H1 (cell line): ENCODE results near the gene AKAP12. TPM values are rescaled to one million over a fixed set of nuclear protein-coding genes. Genes with fewer than 3 reads are reported as not detected.

Experiments used
- CTCF ChIA-PET: fragments of 300-600 bp; sonication (Branson Sonifier 250); formaldehyde crosslinking; loops from one replicate; lab custom pipeline; 2021; ENCODE audit not compliant: partially characterized antibody; lab: Charles Lee
- POLR2A ChIA-PET: fragments of 300-600 bp; sonication (Branson Sonifier 250); formaldehyde crosslinking; loops from one replicate; lab custom pipeline; 2021; ENCODE audit warnings: inconsistent platforms; ENCODE audit not compliant: partially characterized antibody; lab: Charles Lee
- DNase-seq, 2 experiments: peaks; one replicate each; pipeline versions ENCODE4 v3.0.0 to v3.0.0-alpha.2; 2010 to 2022; ENCODE audit warnings: low spot score in 2 of 2, low read depth in 1 of 2, mixed read lengths in 1 of 2
- FAIRE-seq: peaks from 2 replicates; lab custom pipeline; 2011; peaks lifted over from hg19 to GRCh38; lab: Jason Lieb, UNC
- H2AFZ ChIP-seq: 2 replicates; pipeline ENCODE4 v1.8.1; 2012; ENCODE audit warnings: low read length, inconsistent platforms
- H2AK5ac ChIP-seq: 2 replicates; pipeline ENCODE4 v1.6.1; 2013; ENCODE audit warnings: low read depth, low read length
- H2BK120ac ChIP-seq: replicated peaks from 2 replicates; pipeline ENCODE3; 2013; ENCODE audit warnings: low read depth, low read length, inconsistent platforms
- H2BK12ac ChIP-seq: 2 replicates; pipeline ENCODE4 v1.6.1; 2013; ENCODE audit warnings: low read depth, low read length
- H2BK15ac ChIP-seq: 2 replicates; pipeline ENCODE4 v1.6.1; 2013; ENCODE audit warnings: low read length
- H2BK20ac ChIP-seq: 2 replicates; pipeline ENCODE4 v1.6.1; 2013; ENCODE audit warnings: low read length
- H2BK5ac ChIP-seq: 2 replicates; pipeline ENCODE4 v1.6.1; 2013; ENCODE audit warnings: low read depth, low read length
- H3K14ac ChIP-seq: 2 replicates; pipeline ENCODE4 v1.6.1; 2013; ENCODE audit warnings: inconsistent platforms; ENCODE audit not compliant: insufficient read length
- H3K18ac ChIP-seq: 2 replicates; pipeline ENCODE4 v1.6.1; 2013; ENCODE audit warnings: low read length; ENCODE audit errors: extremely low read depth
- H3K23ac ChIP-seq: 2 replicates; pipeline ENCODE4 v1.6.1; 2013; ENCODE audit warnings: inconsistent platforms; ENCODE audit not compliant: insufficient read length
- H3K23me2 ChIP-seq: 2 replicates; pipeline ENCODE4 v1.6.1; 2013; ENCODE audit warnings: low read depth, low read length
- H3K27ac ChIP-seq: 2 replicates; pipeline ENCODE4 v1.6.1; 2011; ENCODE audit warnings: low read depth, low read length, inconsistent platforms
- H3K27me3 ChIP-seq, 4 experiments: replicated peaks in 1 of 4; 1 replicate in 1 of 4; 2 replicates in 3 of 4; pipeline versions ENCODE4 v1.6.1 to v1.8.1; 2011 to 2013; ENCODE audit warnings: low read length in 3 of 4, mild to moderate bottlenecking in 3 of 4, inconsistent platforms in 2 of 4, mixed read lengths in 2 of 4, moderate library complexity in 1 of 4; ENCODE audit not compliant: control insufficient read depth in 3 of 4, insufficient read depth in 3 of 4; ENCODE audit errors: extremely low read depth in 1 of 4
- H3K36me3 ChIP-seq, 4 experiments: 2 replicates each; pipeline versions ENCODE4 v1.6.1 to v1.8.1; 2011 to 2013; ENCODE audit warnings: mild to moderate bottlenecking in 4 of 4, low read length in 3 of 4, moderate library complexity in 2 of 4, control low read depth in 1 of 4, inconsistent platforms in 1 of 4; ENCODE audit not compliant: insufficient read depth in 4 of 4, control insufficient read depth in 2 of 4
- H3K4ac ChIP-seq: replicated peaks from 2 replicates; pipeline ENCODE3; 2013; ENCODE audit warnings: low read length, low read depth, mixed read lengths, inconsistent platforms; ENCODE audit not compliant: insufficient read length
- H3K4me1 ChIP-seq, 4 experiments: replicated peaks in 1 of 4; 1 replicate in 1 of 4; 2 replicates in 3 of 4; pipeline versions ENCODE4 v1.6.1 to v1.8.1; 2011 to 2013; ENCODE audit warnings: low read length in 3 of 4, inconsistent platforms in 2 of 4, mixed read lengths in 1 of 4; ENCODE audit not compliant: insufficient read depth in 4 of 4, control insufficient read depth in 3 of 4
- H3K4me2 ChIP-seq, 2 experiments: 2 replicates each; pipeline versions ENCODE4 v1.6.1 to v1.8.1; 2011 to 2013; ENCODE audit warnings: low read depth in 2 of 2, low read length in 2 of 2, control low read depth in 1 of 2, inconsistent platforms in 1 of 2, mild to moderate bottlenecking in 1 of 2; ENCODE audit not compliant: insufficient read depth in 1 of 2
- H3K4me3 ChIP-seq, 4 experiments: fragments of 200-600, 300-600 bp in 1 of 4; sonication (generic), shearing (Covaris generic), sonication (Bioruptor Twin) in 1 of 4; 2 replicates each; pipeline versions ENCODE4 v1.5.1 to v1.8.1; 2011 to 2016; ENCODE audit warnings: low read length in 4 of 4, low read depth in 3 of 4, control low read depth in 2 of 4, inconsistent platforms in 2 of 4, mild to moderate bottlenecking in 2 of 4, mixed read lengths in 1 of 4, moderate library complexity in 1 of 4; ENCODE audit not compliant: insufficient read depth in 2 of 4; ENCODE audit errors: extremely low read depth in 1 of 4
- H3K56ac ChIP-seq: replicated peaks from 2 replicates; pipeline ENCODE3; 2013; ENCODE audit warnings: low read depth, mild to moderate bottlenecking, mixed read lengths, low read length, inconsistent platforms; ENCODE audit not compliant: insufficient read length
- H3K79me1 ChIP-seq: 2 replicates; pipeline ENCODE4 v1.6.1; 2013; ENCODE audit warnings: low read depth, low read length, control low read depth
- H3K79me2 ChIP-seq, 2 experiments: 2 replicates each; pipeline versions ENCODE4 v1.6.1 to v1.8.1; 2012 to 2013; ENCODE audit warnings: low read length in 2 of 2, mild to moderate bottlenecking in 2 of 2, inconsistent platforms in 1 of 2; ENCODE audit not compliant: insufficient read depth in 2 of 2, control insufficient read depth in 1 of 2
- H3K9ac ChIP-seq, 4 experiments: replicated peaks in 1 of 4; 1 replicate in 1 of 4; 2 replicates in 3 of 4; pipeline versions ENCODE4 v1.6.1 to v1.8.1; 2011 to 2013; ENCODE audit warnings: low read depth in 3 of 4, low read length in 3 of 4, control low read depth in 2 of 4, mild to moderate bottlenecking in 2 of 4, moderate library complexity in 2 of 4, inconsistent platforms in 1 of 4; ENCODE audit errors: extremely low read depth in 1 of 4
- H3K9me3 ChIP-seq, 2 experiments: 2 replicates each; pipeline versions ENCODE4 v1.6.1 to v1.8.1; 2012 to 2013; ENCODE audit warnings: mild to moderate bottlenecking in 2 of 2, moderate library complexity in 2 of 2, control low read depth in 1 of 2, inconsistent platforms in 1 of 2, low read depth in 1 of 2, low read length in 1 of 2, mixed read lengths in 1 of 2; ENCODE audit not compliant: insufficient read depth in 2 of 2
- H4K20me1 ChIP-seq, 2 experiments: replicated peaks in 1 of 2; 2 replicates each; pipeline versions ENCODE3 to v1.8.1; 2011 to 2013; ENCODE audit warnings: inconsistent platforms in 2 of 2, low read length in 2 of 2, mild to moderate bottlenecking in 1 of 2; ENCODE audit not compliant: insufficient read depth in 2 of 2, control insufficient read depth in 1 of 2
- H4K5ac ChIP-seq: 2 replicates; pipeline ENCODE4 v1.6.1; 2013; ENCODE audit warnings: low read length, low read depth, mixed read lengths, inconsistent platforms; ENCODE audit not compliant: insufficient read length
- H4K8ac ChIP-seq: 2 replicates; pipeline ENCODE4 v1.8.0; 2013; ENCODE audit warnings: mild to moderate bottlenecking, moderate library complexity, low read length, inconsistent platforms; ENCODE audit not compliant: insufficient read depth; ENCODE audit errors: extremely low read depth
- H4K91ac ChIP-seq: replicated peaks from 2 replicates; pipeline ENCODE3; 2013; ENCODE audit warnings: low read length, mixed read lengths, inconsistent platforms; ENCODE audit not compliant: insufficient read length
- BCL11A ChIP-seq, 2 experiments: IDR thresholded peaks; one replicate each; pipeline ENCODE4 v1.6.1; 2011; ENCODE audit warnings: low read depth in 2 of 2, low read length in 2 of 2, mild to moderate bottlenecking in 2 of 2
- CTBP2 ChIP-seq: IDR thresholded peaks from 2 replicates; pipeline ENCODE4 v1.7.0; 2011; ENCODE audit warnings: borderline replicate concordance, mild to moderate bottlenecking, moderate library complexity, mixed read lengths, low read length; ENCODE audit not compliant: insufficient read depth, insufficient read length
- EP300 ChIP-seq, 2 experiments: IDR thresholded peaks; 1 replicate in 1 of 2; 2 replicates in 1 of 2; pipeline ENCODE4 v1.6.1; 2011 to 2012; ENCODE audit warnings: low read depth in 2 of 2, low read length in 2 of 2, mild to moderate bottlenecking in 2 of 2, borderline replicate concordance in 1 of 2, inconsistent platforms in 1 of 2, moderate library complexity in 1 of 2
- GABPA ChIP-seq: IDR thresholded peaks from 2 replicates; pipeline ENCODE4 v1.6.1; 2011; ENCODE audit warnings: mild to moderate bottlenecking, low read length, moderate library complexity, borderline replicate concordance; ENCODE audit not compliant: insufficient read depth
- HDAC2 ChIP-seq, 2 experiments: fragments of 300-600 bp in 1 of 2; sonication (generic) in 1 of 2; IDR thresholded peaks; 2 replicates each; pipeline ENCODE4 v1.6.1; 2011 to 2012; ENCODE audit warnings: low read depth in 2 of 2, low read length in 2 of 2, mild to moderate bottlenecking in 2 of 2, moderate library complexity in 2 of 2, borderline replicate concordance in 1 of 2, inconsistent platforms in 1 of 2
- JUN ChIP-seq: IDR thresholded peaks from 2 replicates; pipeline ENCODE4 v1.6.1; 2011; ENCODE audit warnings: low read depth, mild to moderate bottlenecking, improper control_type of control experiment, low read length
- NRF1 ChIP-seq: IDR thresholded peaks from 2 replicates; pipeline ENCODE4 v1.6.1; 2011; ENCODE audit warnings: mild to moderate bottlenecking, low read depth, low read length, improper control_type of control experiment
- RBBP5 ChIP-seq: IDR thresholded peaks from 2 replicates; pipeline ENCODE4 v1.7.1; 2012; ENCODE audit warnings: low read depth, mild to moderate bottlenecking, inconsistent platforms, low read length, moderate library complexity, borderline replicate concordance
- RNF2 ChIP-seq: fragments of 200-900, 300-1000 bp; sonication (generic); IDR thresholded peaks from 2 replicates; pipeline ENCODE4 v1.7.1; 2016; ENCODE audit warnings: borderline replicate concordance, low read depth, mild to moderate bottlenecking, antibody characterized with exemption, low read length; ENCODE audit not compliant: poor library complexity, severe bottlenecking; ENCODE audit errors: missing control alignments
- SIRT6 ChIP-seq: IDR thresholded peaks from one replicate; pipeline ENCODE4 v1.7.1; 2012; ENCODE audit warnings: low read length, inconsistent platforms
- SP4 ChIP-seq: IDR thresholded peaks from 2 replicates; pipeline ENCODE4 v1.6.1; 2012; ENCODE audit warnings: low read length, inconsistent platforms
- TCF12 ChIP-seq: IDR thresholded peaks from 2 replicates; pipeline ENCODE4 v1.6.1; 2011; ENCODE audit warnings: low read depth, mild to moderate bottlenecking, low read length
- ZNF274 ChIP-seq: IDR thresholded peaks from 2 replicates; pipeline ENCODE4 v1.7.0; 2012; ENCODE audit warnings: low read length, borderline replicate concordance; ENCODE audit errors: extremely low read depth
- WGBS, 2 experiments: shearing (Covaris generic) in 1 of 2; methylation state at CpG; one replicate each; pipeline versions ENCODE4 v1.1.6 to v1.1.7; 2013 to 2015; ENCODE audit warnings: low lambda C conversion rate in 2 of 2, mixed read lengths in 2 of 2, inconsistent platforms in 1 of 2, low coverage in 1 of 2, missing lambda C conversion rate in 1 of 2; ENCODE audit not compliant: insufficient replicate concordance in 2 of 2, insufficient coverage in 1 of 2, insufficient read length in 1 of 2; ENCODE audit errors: extremely low coverage in 1 of 2, missing lambda C conversion rate in 1 of 2; 5-methylcytosine and 5-hydroxymethylcytosine counted together
- polyA plus RNA-seq, 7 experiments: library from polyadenylated mRNA; depleted of rRNA in 3 of 7; stranded (reverse) in 5 of 7; unstranded in 2 of 7; fragments of >200 nt in 5 of 7; fragments of 200-250 nt in 2 of 7; gene quantifications; 1 replicate in 5 of 7; 2 replicates in 1 of 7; 4 replicates in 1 of 7; pipeline versions ENCODE4 v1.2.1 to v1.2.3, GENCODE V29; 2011 to 2013; ENCODE audit warnings: missing spikeins in 2 of 7, mixed read lengths in 2 of 7
- total RNA-seq: library from RNA; stranded (reverse); fragmentation: NEBNext Ultra II Directional; extraction: Animal tissue kit (Norgen Biotek cat#: 25700); gene quantifications from 2 replicates; pipeline ENCODE4 v1.2.1, GENCODE V29; 2021

AKAP12 gene
- total and polyA plus RNA-seq, 2 of the 8 experiments (the other 6 are each of a cell fraction or from before 2014, with no cell fraction given): 14.6 to 79.2 TPM

- ChIA-PET CTCF (no interaction called here), POLR2A (no interaction called here)
- Histone ChIP-seq H2AK5ac (no peak overlapping the region), H3K4me3 (no peak overlapping the region), H3K27me3 (no peaks in the 10 kb centered on the region), H2BK12ac (no peak overlapping the region), H3K14ac (no peak overlapping the region), H3K23ac (no peak overlapping the region), H2BK15ac (no peak overlapping the region), H3K79me1 (no peaks in the 10 kb centered on the region), H3K56ac (no peak overlapping the region), H3K36me3 (no peaks in the 10 kb centered on the region), H3K4ac (no peak overlapping the region), H3K18ac (no peak overlapping the region), H3K9me3 (no peaks in the 10 kb centered on the region), H3K23me2 (no peaks in the 10 kb centered on the region), H2AFZ (no peak overlapping the region), H2BK120ac (no peak overlapping the region), H4K5ac (no peak overlapping the region), H3K27ac (no peak overlapping the region), H3K4me1 (peaks cover 0 to 3% (median under 1%) of the 10 kb centered on the region in 4 experiments; a peak in 1 of 7 replicates), H3K4me2 (no peak overlapping the region), H2BK20ac (no peak overlapping the region), H4K20me1 (no peaks in the 10 kb centered on the region), H4K91ac (no peak overlapping the region), H3K79me2 (peaks cover 0 to 44% of the 10 kb centered on the region in 2 experiments; a peak in 2 of 4 replicates), H2BK5ac (no peak overlapping the region), H4K8ac (no peak overlapping the region), H3K9ac (no peak overlapping the region)
- FAIRE-seq: no peak
- no peak for DNase-seq
- 77% methylated on average over 4 of the region's 4 CpGs; no CpG with 5 or more reads in 1 of the 2 experiments for WGBS, 2 experiments
- TF ChIP-seq NRF1 (no peak), SP4 (no peak), GABPA (no peak), BCL11A (IDR thresholded peaks at IDR 0.05; ENCODE audit: low read depth in 2 of 2, low read length in 2 of 2) (no peak), RNF2 (no peak), JUN (no peak), CTBP2 (no peak), HDAC2 (IDR thresholded peaks at IDR 0.05; ENCODE audit: borderline replicate concordance in 1 of 2, low read depth in 2 of 2, low read length in 2 of 2) (no peak), TCF12 (no peak), ZNF274 (no peak), EP300 (IDR thresholded peaks at IDR 0.05; ENCODE audit: borderline replicate concordance in 1 of 2, low read depth in 2 of 2, low read length in 2 of 2) (no peak), RBBP5 (no peak), SIRT6 (no peak)
Observed at GRCh38 chr6:151276112-151276740, 36.5 kb downstream of the AKAP12 start.
